ENCODE data around the gene GANAB. TPM values are rescaled to one million over a fixed set of nuclear protein-coding genes. Genes with fewer than 3 reads are reported as not detected.

The GANAB gene
- total and polyA plus RNA-seq, 2 experiments from 2014 or later = 82.3 to 272 TPM

GRCh38 chr11:62575837-62576236, 70.6 kb downstream of the GANAB start:
- H4K20me1 ChIP-seq (replicated peaks; ENCODE audit: insufficient read depth) = peaks cover 22% of the 10 kb centered on the region
- Mint-ChIP-seq H3K4me1 (peaks cover 29% of the 10 kb centered on the region), H3K9me3 (no peaks in the 10 kb centered on the region), H3K36me3 (ENCODE audit: low read depth) (peaks cover 57% of the 10 kb centered on the region), H3K27me3 (ENCODE audit: insufficient read depth, low read depth, poor library complexity) (peaks cover 16% of the 10 kb centered on the region), H3K27ac (no peak overlapping the region), H3K4me3 (peak overlapping the region; percentile 99; the same call in 1 of the 3 replicates)
- TF ChIP-seq STAT1 (IDR thresholded peaks at IDR 0.05; ENCODE audit: unreplicated experiment) = no peak
- no peak for TF ChIP-seq ZNF331 (CRISPR knock-in tag; IDR thresholded peaks at IDR 0.05; ENCODE audit: low read depth)
- TF ChIP-seq ZNF114 (CRISPR knock-in tag; IDR thresholded peaks at IDR 0.05) = no peak
- no peak overlapping the region for H3K4me2 ChIP-seq
- peaks cover 32% of the 10 kb centered on the region for H3F3A ChIP-seq (replicated peaks; ENCODE audit: low read depth)
- no peak overlapping the region for H3K4me3 ChIP-seq
- peaks cover 24% of the 10 kb centered on the region for H3K4me1 ChIP-seq (ENCODE audit: insufficient read depth)
- ATAC-seq (no peak), DNase-seq (ENCODE audit: low spot score) (no peak)
- H3K9me2 ChIP-seq (ENCODE audit: insufficient read depth) = no peaks in the 10 kb centered on the region
- H3K27me3 ChIP-seq (ENCODE audit: insufficient read depth) = no peaks in the 10 kb centered on the region
- H3K36me3 ChIP-seq (ENCODE audit: insufficient read depth) = peaks cover 19% of the 10 kb centered on the region
- no peak overlapping the region for H3K27ac ChIP-seq (ENCODE audit: low read depth)
- H3K79me2 ChIP-seq (replicated peaks; ENCODE audit: insufficient read depth) = peaks cover 28% of the 10 kb centered on the region
- no peak overlapping the region for H2AFZ ChIP-seq

GRCh38 chr11:62575156-62575555, 71.3 kb downstream of the GANAB start:
- peaks cover 24% of the 10 kb centered on the region for H3K4me1 ChIP-seq (ENCODE audit: insufficient read depth)
- H3K27ac ChIP-seq (ENCODE audit: low read depth) = no peak overlapping the region
- H4K20me1 ChIP-seq (replicated peaks; ENCODE audit: insufficient read depth) = peaks cover 28% of the 10 kb centered on the region
- ATAC-seq = no peak
- H3K79me2 ChIP-seq (replicated peaks; ENCODE audit: insufficient read depth) = peaks cover 34% of the 10 kb centered on the region
- H3K4me3 Mint-ChIP-seq = peak overlapping the region; percentile 99
- peaks cover 63% of the 10 kb centered on the region for H3K36me3 Mint-ChIP-seq (ENCODE audit: low read depth)
- peaks cover 33% of the 10 kb centered on the region for H3K4me1 Mint-ChIP-seq
- DNase-seq (ENCODE audit: low spot score) = no peak
- peaks cover 39% of the 10 kb centered on the region for H3F3A ChIP-seq (replicated peaks; ENCODE audit: low read depth)
- peak overlapping the region; percentile 100 for H3K4me2 ChIP-seq
- no peaks in the 10 kb centered on the region for H3K27me3 ChIP-seq (ENCODE audit: insufficient read depth)
- peak overlapping the region; percentile 65 for H3K4me3 ChIP-seq
- peaks cover 26% of the 10 kb centered on the region for H3K36me3 ChIP-seq (ENCODE audit: insufficient read depth)
- H3K27me3 Mint-ChIP-seq (ENCODE audit: insufficient read depth, low read depth, poor library complexity) = peaks cover 16% of the 10 kb centered on the region
- H3K9me2 ChIP-seq (ENCODE audit: insufficient read depth) = no peaks in the 10 kb centered on the region
- H3K9me3 Mint-ChIP-seq = no peaks in the 10 kb centered on the region
- H2AFZ ChIP-seq = peak overlapping the region; percentile 23; the same call in 1 of the 2 replicates
- H3K27ac Mint-ChIP-seq = peak overlapping the region; percentile 54; the same call in 1 of the 2 replicates
- no peak for TF ChIP-seq POLR2AphosphoS5 (IDR thresholded peaks at IDR 0.05; ENCODE audit: low read depth)
- TF ChIP-seq ZNF331 (CRISPR knock-in tag; IDR thresholded peaks at IDR 0.05; ENCODE audit: low read depth) = no peak
- no peak for TF ChIP-seq ZNF462 (CRISPR knock-in tag; IDR thresholded peaks at IDR 0.05)
- no peak for TF ChIP-seq NANOG (IDR thresholded peaks at IDR 0.05; ENCODE audit: borderline replicate concordance)
- TF ChIP-seq REST (IDR thresholded peaks at IDR 0.05; ENCODE audit: unreplicated experiment) = no peak
- no peak for TF ChIP-seq EZH2phosphoT487 (IDR thresholded peaks at IDR 0.05; ENCODE audit: unreplicated experiment)
- TF ChIP-seq ZNF114 (CRISPR knock-in tag; IDR thresholded peaks at IDR 0.05) = no peak
- TF ChIP-seq JUNB (IDR thresholded peaks at IDR 0.05; ENCODE audit: unreplicated experiment) = no peak
- no peak for TF ChIP-seq STAT1 (IDR thresholded peaks at IDR 0.05; ENCODE audit: unreplicated experiment)
- no peak for TF ChIP-seq ETS1 (IDR thresholded peaks at IDR 0.05)
- no peak for TF ChIP-seq EZH2 (IDR thresholded peaks at IDR 0.05; ENCODE audit: low read depth, unreplicated experiment)

Measured in GM23338 (cell line).